DMS153 (cell line): ENCODE data around the gene TMEM62.
"Not testable (repeated sequence)": the region's sequence is repeated elsewhere in the genome, so short reads cannot be mapped to it uniquely, and the experiment has no call there.

Source experiments
- DNase-seq: peaks from one replicate; lab custom pipeline; 2025; lab: John Stamatoyannopoulos, UW

Gene TMEM62

GRCh38 chr15:43210172-43210745 lies 76.9 kb downstream of the TMEM62 start:
- DNase-seq = no peak

- no peak for DNase-seq
These were observed 77.4 kb downstream of the TMEM62 start for GRCh38 chr15:43210807-43211206.

GRCh38 chr15:43211224-43211735 lies 77.9 kb downstream of the TMEM62 start:
- DNase-seq = no peak

- no peak for DNase-seq
These were observed 78.9 kb downstream of the TMEM62 start for GRCh38 chr15:43212299-43212698.

GRCh38 chr15:43212951-43213350 lies 79.6 kb downstream of the TMEM62 start:
- DNase-seq = no peak

GRCh38 chr15:43213466-43213865 lies 80.1 kb downstream of the TMEM62 start:
- no peak for DNase-seq

GRCh38 chr15:43214169-43214568 lies 80.8 kb downstream of the TMEM62 start:
- DNase-seq = no peak

GRCh38 chr15:43214592-43215295 lies 81.4 kb downstream of the TMEM62 start:
- no peak for DNase-seq

- no peak for DNase-seq
These were observed 82.6 kb downstream of the TMEM62 start for GRCh38 chr15:43215961-43216360.

- DNase-seq = no peak
These were observed 85.7 kb downstream of the TMEM62 start for GRCh38 chr15:43218908-43219706.

- DNase-seq = no peak
These were observed 86.8 kb downstream of the TMEM62 start for GRCh38 chr15:43219929-43220928.

GRCh38 chr15:43220991-43221403 lies 87.6 kb downstream of the TMEM62 start, which contains the start of gene EPB42:
Gene EPB42, minus strand, starts transcription at chr15:43221018. Its CDS starts 193 bp downstream, at chr15:43220825.
- DNase-seq = no peak

GRCh38 chr15:43221422-43221821 lies 88.0 kb downstream of the TMEM62 start:
- DNase-seq = no peak

- DNase-seq = no peak
These were observed 92.0 kb downstream of the TMEM62 start for GRCh38 chr15:43225201-43225949.

GRCh38 chr15:43225950-43226255 lies 92.5 kb downstream of the TMEM62 start:
- not testable (repeated sequence) for DNase-seq

GRCh38 chr15:43226436-43227305 lies 93.3 kb downstream of the TMEM62 start:
- DNase-seq = no peak

- DNase-seq = no peak
These were observed 96.6 kb downstream of the TMEM62 start for GRCh38 chr15:43229977-43230376.

- no peak for DNase-seq
These were observed 97.3 kb downstream of the TMEM62 start for GRCh38 chr15:43230640-43231115.

GRCh38 chr15:43232289-43232874 lies 99.0 kb downstream of the TMEM62 start:
- DNase-seq = no peak
